ENCODE results near the gene TCF15. TPM values are rescaled to one million over a fixed set of nuclear protein-coding genes. Genes with fewer than 3 reads are reported as not detected.

Gene TCF15
- total and polyA plus RNA-seq, 2 of the 8 experiments (the other 6 are each of a cell fraction or from before 2014, with no cell fraction given): 3.7 to 6.9 TPM

GRCh38 chr20:600141-600540 lies 10.0 kb downstream of the TCF15 start:
- H3K27ac ChIP-seq (ENCODE audit: low read depth, low read length): no peak overlapping the region
- H4K20me1 ChIP-seq (replicated peaks in 1 of 2; ENCODE audit: control insufficient read depth in 1 of 2, insufficient read depth in 2 of 2, low read length in 2 of 2): no peaks in the 10 kb centered on the region
- no peak overlapping the region for H2BK5ac ChIP-seq (ENCODE audit: low read depth, low read length)
- no peak overlapping the region for H3K9ac ChIP-seq (replicated peaks in 1 of 4; ENCODE audit: extremely low read depth in 1 of 4, low read depth in 3 of 4, low read length in 3 of 4)
- H2AK5ac ChIP-seq (ENCODE audit: low read depth, low read length): no peak overlapping the region
- H3K23ac ChIP-seq (ENCODE audit: insufficient read length): no peak overlapping the region
- DNase-seq (ENCODE audit: low read depth in 1 of 2, low spot score in 2 of 2) (no peak), FAIRE-seq (no peak)
- no peaks in the 10 kb centered on the region for H3K9me3 ChIP-seq (ENCODE audit: insufficient read depth in 2 of 2, low read depth in 1 of 2, low read length in 1 of 2)
- H3K4me1 ChIP-seq (replicated peaks in 1 of 4; ENCODE audit: control insufficient read depth in 3 of 4, insufficient read depth in 4 of 4, low read length in 3 of 4): peaks cover 0 to 6% (median 0%) of the 10 kb centered on the region in 4 experiments; a peak in 1 of 7 replicates
- no peak overlapping the region for H4K8ac ChIP-seq (ENCODE audit: extremely low read depth, insufficient read depth, low read length)
- no peaks in the 10 kb centered on the region for H3K27me3 ChIP-seq (replicated peaks in 1 of 4; ENCODE audit: control insufficient read depth in 3 of 4, extremely low read depth in 1 of 4, insufficient read depth in 3 of 4, low read length in 3 of 4)
- no peak overlapping the region for H2AFZ ChIP-seq (ENCODE audit: low read length)
- H3K4me2 ChIP-seq (ENCODE audit: insufficient read depth in 1 of 2, low read depth in 2 of 2, low read length in 2 of 2): no peak overlapping the region
- H3K79me2 ChIP-seq (ENCODE audit: control insufficient read depth in 1 of 2, insufficient read depth in 2 of 2, low read length in 2 of 2): no peaks in the 10 kb centered on the region
- H3K79me1 ChIP-seq (ENCODE audit: low read depth, low read length): no peaks in the 10 kb centered on the region
- H4K91ac ChIP-seq (replicated peaks; ENCODE audit: insufficient read length, low read length): no peak overlapping the region
- H2BK120ac ChIP-seq (replicated peaks; ENCODE audit: low read depth, low read length): no peak overlapping the region
- H3K36me3 ChIP-seq (ENCODE audit: control insufficient read depth in 2 of 4, insufficient read depth in 4 of 4, low read length in 3 of 4): no peaks in the 10 kb centered on the region
- no peak overlapping the region for H2BK20ac ChIP-seq (ENCODE audit: low read length)
- H2BK12ac ChIP-seq (ENCODE audit: low read depth, low read length): no peak overlapping the region
- no peak overlapping the region for H3K14ac ChIP-seq (ENCODE audit: insufficient read length)
- no peak overlapping the region for H3K18ac ChIP-seq (ENCODE audit: extremely low read depth, low read length)
- H4K5ac ChIP-seq (ENCODE audit: insufficient read length, low read depth, low read length): no peak overlapping the region
- ChIA-PET CTCF (ENCODE audit: partially characterized antibody) (interaction anchor here (0.6 to 2.8 kb wide), 10 partner anchors 11 to 365 kb away, joined by 3 to 10 read pairs (median 4); no protein-coding TSS in a partner anchor), POLR2A (ENCODE audit: partially characterized antibody) (interaction anchor here (0.8 kb wide), 1 partner anchor 9 kb away, joined by 3 read pairs; no protein-coding TSS in a partner anchor)
- no peak overlapping the region for H3K56ac ChIP-seq (replicated peaks; ENCODE audit: insufficient read length, low read depth, low read length)
- WGBS, 2 experiments (ENCODE audit: extremely low coverage in 1 of 2, insufficient coverage in 1 of 2, insufficient read length in 1 of 2, insufficient replicate concordance in 2 of 2, low coverage in 1 of 2, low lambda C conversion rate in 2 of 2, missing lambda C conversion rate in 1 of 2): 100% methylated on average over 2 of the region's 2 CpGs; no CpG with 5 or more reads in 1 of the 2 experiments
- TF ChIP-seq SIX5 (IDR thresholded peaks at IDR 0.05; ENCODE audit: low read depth, low read length) (no peak), SUZ12 (IDR thresholded peaks at IDR 0.05; ENCODE audit: low read length) (no peak), TCF12 (IDR thresholded peaks at IDR 0.05; ENCODE audit: low read depth, low read length) (no peak), POU5F1 (IDR thresholded peaks at IDR 0.05; ENCODE audit: low read depth, low read length) (no peak)
- no peak overlapping the region for H2BK15ac ChIP-seq (ENCODE audit: low read length)
- no peak overlapping the region for H3K4me3 ChIP-seq (ENCODE audit: extremely low read depth in 1 of 4, insufficient read depth in 2 of 4, low read depth in 3 of 4, low read length in 4 of 4)
- no peaks in the 10 kb centered on the region for H3K23me2 ChIP-seq (ENCODE audit: low read depth, low read length)
- H3K4ac ChIP-seq (replicated peaks; ENCODE audit: insufficient read length, low read depth, low read length): no peak overlapping the region

Measured in H1 (cell line).